H9 (cell line): ENCODE results near the gene MCAT. TPM values are rescaled to one million over a fixed set of nuclear protein-coding genes. Genes with fewer than 3 reads are reported as not detected.

Source experiments
- DNase-seq: peaks from one replicate; pipeline ENCODE4 v3.0.0-alpha.2; 2017
- H2AFZ ChIP-seq: one replicate; pipeline ENCODE4 v1.6.1; 2013; ENCODE audit warnings: mild to moderate bottlenecking, low read length, control low read depth, moderate library complexity
- H2AK5ac ChIP-seq: 2 replicates; pipeline ENCODE4 v1.6.1; 2013; ENCODE audit warnings: low read length, control low read depth, mixed read lengths; ENCODE audit not compliant: insufficient read length
- H2BK120ac ChIP-seq: one replicate; pipeline ENCODE4 v1.6.1; 2013; ENCODE audit warnings: low read depth, mild to moderate bottlenecking, low read length, control low read depth, inconsistent platforms; ENCODE audit not compliant: poor library complexity, severe bottlenecking
- H2BK12ac ChIP-seq: 2 replicates; pipeline ENCODE4 v1.6.1; 2013; ENCODE audit warnings: low read length, control low read depth, mixed read lengths, low read depth; ENCODE audit not compliant: insufficient read length
- H2BK15ac ChIP-seq: 2 replicates; pipeline ENCODE4 v1.6.1; 2013; ENCODE audit warnings: low read depth, low read length, control low read depth
- H2BK20ac ChIP-seq: one replicate; pipeline ENCODE4 v1.6.1; 2013; ENCODE audit warnings: low read depth, mild to moderate bottlenecking, low read length, control low read depth, inconsistent platforms; ENCODE audit not compliant: poor library complexity, severe bottlenecking
- H2BK5ac ChIP-seq: 2 replicates; pipeline ENCODE4 v1.6.1; 2013; ENCODE audit warnings: low read length, control low read depth, mixed read lengths; ENCODE audit not compliant: insufficient read length
- H3K14ac ChIP-seq: 2 replicates; pipeline ENCODE4 v1.6.1; 2013; ENCODE audit warnings: low read length, control low read depth; ENCODE audit not compliant: insufficient read depth
- H3K18ac ChIP-seq: 2 replicates; pipeline ENCODE4 v1.6.1; 2013; ENCODE audit warnings: low read depth, mild to moderate bottlenecking, mixed read lengths, low read length, control low read depth; ENCODE audit not compliant: insufficient read length
- H3K23ac ChIP-seq: 2 replicates; pipeline ENCODE4 v1.6.1; 2013; ENCODE audit warnings: low read length, control low read depth, mixed read lengths, low read depth; ENCODE audit not compliant: insufficient read length
- H3K23me2 ChIP-seq: 2 replicates; pipeline ENCODE4 v1.6.1; 2013; ENCODE audit warnings: low read depth, mild to moderate bottlenecking, mixed read lengths, low read length, control low read depth; ENCODE audit not compliant: insufficient read length, poor library complexity, severe bottlenecking
- H3K27ac ChIP-seq: 2 replicates; pipeline ENCODE4 v1.5.1; 2013; ENCODE audit warnings: low read length, control low read depth, mixed read lengths, low read depth; ENCODE audit not compliant: insufficient read length
- H3K27me3 ChIP-seq: 2 replicates; pipeline ENCODE4 v1.6.1; 2013; ENCODE audit warnings: low read length, control low read depth, inconsistent platforms; ENCODE audit not compliant: insufficient read depth
- H3K4ac ChIP-seq: 2 replicates; pipeline ENCODE4 v1.6.1; 2013; ENCODE audit warnings: low read depth, mild to moderate bottlenecking, control low read depth, inconsistent platforms, low read length, moderate library complexity
- H3K4me1 ChIP-seq: 2 replicates; pipeline ENCODE4 v1.6.1; 2013; ENCODE audit warnings: low read length, control low read depth, inconsistent platforms; ENCODE audit not compliant: insufficient read depth
- H3K4me2 ChIP-seq: 2 replicates; pipeline ENCODE4 v1.6.1; 2013; ENCODE audit warnings: low read length, control low read depth, mixed read lengths; ENCODE audit not compliant: insufficient read length, insufficient read depth
- H3K56ac ChIP-seq: 2 replicates; pipeline ENCODE4 v1.6.1; 2013; ENCODE audit warnings: low read depth, mild to moderate bottlenecking, mixed read lengths, low read length, control low read depth; ENCODE audit not compliant: insufficient read length
- H3K79me1 ChIP-seq: 2 replicates; pipeline ENCODE4 v1.6.1; 2013; ENCODE audit warnings: low read depth, mild to moderate bottlenecking, moderate library complexity, low read length, control low read depth, inconsistent platforms; ENCODE audit not compliant: insufficient read depth, poor library complexity, severe bottlenecking
- H3K79me2 ChIP-seq: 2 replicates; pipeline ENCODE4 v1.6.1; 2013; ENCODE audit warnings: low read length, control low read depth, inconsistent platforms; ENCODE audit not compliant: insufficient read depth
- H3K9ac ChIP-seq: 2 replicates; pipeline ENCODE4 v1.6.1; 2013; ENCODE audit warnings: low read length, control low read depth, mixed read lengths; ENCODE audit not compliant: insufficient read length; ENCODE audit errors: extremely low read depth
- H3K9me3 ChIP-seq: one replicate; pipeline ENCODE4 v1.6.1; 2013; ENCODE audit warnings: low read depth, low read length, inconsistent platforms; ENCODE audit not compliant: control insufficient read depth
- H3T11ph ChIP-seq: one replicate; pipeline ENCODE4 v1.6.1; 2013; ENCODE audit warnings: mild to moderate bottlenecking, low read length, control low read depth, inconsistent platforms
- H4K20me1 ChIP-seq: one replicate; pipeline ENCODE4 v1.6.1; 2013; ENCODE audit not compliant: control insufficient read depth, insufficient read length, insufficient read depth
- H4K5ac ChIP-seq: 2 replicates; pipeline ENCODE4 v1.6.1; 2013; ENCODE audit warnings: low read depth, mild to moderate bottlenecking, mixed read lengths, low read length, control low read depth; ENCODE audit not compliant: insufficient read length
- H4K8ac ChIP-seq: replicated peaks from 2 replicates; pipeline ENCODE4 v1.6.1; 2013; ENCODE audit warnings: low read length, control low read depth, mixed read lengths, low read depth; ENCODE audit not compliant: insufficient read length
- H4K91ac ChIP-seq: 2 replicates; pipeline ENCODE4 v1.6.1; 2013; ENCODE audit warnings: low read depth, mild to moderate bottlenecking, moderate library complexity, mixed read lengths, low read length, control low read depth; ENCODE audit not compliant: insufficient read length
- H3K27ac Mint-ChIP-seq, 3 experiments: 2 replicates in 2 of 3; 3 replicates in 1 of 3; pipeline ENCODE4 v1.8.0; 2020 to 2021; ENCODE audit warnings: mixed read lengths in 3 of 3, mild to moderate bottlenecking in 1 of 3, moderate library complexity in 1 of 3
- H3K27me3 Mint-ChIP-seq: 2 replicates; pipeline ENCODE4 v1.8.0; 2021; ENCODE audit warnings: low read depth, mild to moderate bottlenecking, moderate library complexity, mixed read lengths
- H3K36me3 Mint-ChIP-seq, 3 experiments: 2 replicates in 2 of 3; 3 replicates in 1 of 3; pipeline ENCODE4 v1.8.0; 2020 to 2021; ENCODE audit warnings: low read depth in 3 of 3, mixed read lengths in 3 of 3; ENCODE audit not compliant: insufficient read depth in 1 of 3
- H3K4me1 Mint-ChIP-seq, 2 experiments: 2 replicates each; pipeline ENCODE4 v1.8.0; 2020; ENCODE audit warnings: mixed read lengths in 2 of 2
- H3K4me3 Mint-ChIP-seq, 2 experiments: 2 replicates in 1 of 2; 3 replicates in 1 of 2; pipeline ENCODE4 v1.8.0; 2020 to 2021; ENCODE audit warnings: mild to moderate bottlenecking in 2 of 2, mixed read lengths in 2 of 2, moderate library complexity in 1 of 2
- H3K9me3 Mint-ChIP-seq, 2 experiments: 2 replicates in 1 of 2; 3 replicates in 1 of 2; pipeline ENCODE4 v1.8.0; 2020; ENCODE audit warnings: mild to moderate bottlenecking in 2 of 2, mixed read lengths in 2 of 2, moderate library complexity in 1 of 2
- WGBS: extraction: QIAGEN DNeasy Blood & Tissue Kit; methylation state at CpG from one replicate; pipeline ENCODE4 v1.1.7; 2013; ENCODE audit warnings: missing lambda C conversion rate, low lambda C conversion rate, mixed read lengths; ENCODE audit not compliant: insufficient read length; ENCODE audit errors: extremely low coverage; 5-methylcytosine and 5-hydroxymethylcytosine counted together
- total RNA-seq: library from RNA; stranded (reverse); gene quantifications from 2 replicates; pipeline ENCODE4 v1.2.1, GENCODE V29; 2021
- TF ChIP-seq, protein P1 (sequence below): fragments of 200-600 bp; sonication (generic); conservative IDR thresholded peaks from 3 replicates; pipeline ENCODE4 v1.8.0; 2021; ENCODE audit warnings: antibody characterized with exemption, mild to moderate bottlenecking

Gene MCAT
- total RNA-seq, 1 experiment from 2014 or later: 20.3 TPM

DNA sequence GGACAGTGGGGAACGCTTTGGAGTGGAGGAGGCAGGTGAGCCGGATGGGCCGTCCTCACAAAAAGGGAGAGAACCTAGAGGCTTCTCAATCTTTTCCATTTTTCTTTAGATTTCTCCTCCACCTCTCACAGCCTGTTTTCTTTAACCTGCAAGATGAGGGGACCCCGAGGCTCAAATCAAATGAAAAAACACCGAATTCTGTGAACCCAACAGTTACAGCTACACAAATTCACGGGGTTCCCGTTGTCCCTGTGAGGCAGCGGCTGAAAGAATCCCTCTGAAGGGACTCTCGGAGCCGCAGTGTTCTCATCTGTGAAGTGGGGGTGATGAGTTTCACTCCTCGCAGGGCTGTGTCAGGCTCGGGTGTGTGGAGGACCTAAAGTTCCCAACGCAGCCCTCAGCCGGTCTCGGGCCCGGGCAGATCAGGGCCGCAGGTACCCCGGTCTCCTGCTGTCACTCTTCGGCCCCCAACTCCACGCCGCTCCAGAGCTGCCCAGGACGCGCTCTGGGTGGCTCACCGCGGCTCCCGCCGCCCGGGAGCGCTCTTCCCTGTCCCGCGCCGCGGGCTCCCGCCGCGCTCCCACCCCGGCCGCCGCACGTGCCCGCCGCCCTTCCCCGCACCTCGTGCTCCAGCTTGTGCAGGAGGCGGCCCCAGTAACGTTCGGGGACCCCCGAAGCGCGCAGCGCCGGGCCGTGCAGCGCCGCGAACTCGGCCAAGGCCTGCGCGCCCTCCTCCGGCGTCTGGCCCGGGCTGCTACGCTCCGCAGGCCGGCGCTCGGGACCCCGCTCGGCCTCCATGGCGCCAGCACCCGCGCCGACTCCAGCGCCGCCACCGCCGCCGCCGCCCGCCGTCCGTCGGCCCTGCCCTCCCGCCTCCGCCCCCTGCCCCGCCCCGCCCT, 43.3 kb upstream of the MCAT start, which contains the start of gene TTLL12:
Gene TTLL12 (minus strand): TSS at position 863 of the 899 bp plus-strand sequence. CDS start 65 bp downstream, at position 798.
- Histone ChIP-seq H2BK20ac (no peak within 1 kb of the TSS), H2AFZ (no peak within 1 kb of the TSS), H2BK12ac (no peak within 1 kb of the TSS), H3K79me1 (no peaks in the 10 kb centered on the region), H2BK5ac (no peak within 1 kb of the TSS), H2BK120ac (no peak within 1 kb of the TSS), H3K79me2 (peaks cover 7% of the 10 kb centered on the region), H3K4me2 (peak within 1 kb of the TSS; percentile 65), H3K56ac (no peak within 1 kb of the TSS), H2BK15ac (no peak within 1 kb of the TSS), H3K4ac (no peak within 1 kb of the TSS; the same call in 1 of the 2 replicates), H3K4me1 (peaks cover 8% of the 10 kb centered on the region; the same call in 1 of the 2 replicates), H2AK5ac (no peak within 1 kb of the TSS), H3T11ph (no peak within 1 kb of the TSS), H4K91ac (no peak within 1 kb of the TSS), H4K5ac (no peak within 1 kb of the TSS), H3K18ac (peak within 1 kb of the TSS; percentile 62), H4K8ac (no peak within 1 kb of the TSS), H3K14ac (peak within 1 kb of the TSS; percentile 74; the same call in 1 of the 2 replicates), H3K23ac (no peak within 1 kb of the TSS), H3K23me2 (peaks cover 13% of the 10 kb centered on the region), H3K27me3 (no peaks in the 10 kb centered on the region), H3K9ac (peak within 1 kb of the TSS; percentile 48), H3K9me3 (no peaks in the 10 kb centered on the region), H3K27ac (no peak within 1 kb of the TSS), H4K20me1 (no peaks in the 10 kb centered on the region)
- TF ChIP-seq, protein P1, sequence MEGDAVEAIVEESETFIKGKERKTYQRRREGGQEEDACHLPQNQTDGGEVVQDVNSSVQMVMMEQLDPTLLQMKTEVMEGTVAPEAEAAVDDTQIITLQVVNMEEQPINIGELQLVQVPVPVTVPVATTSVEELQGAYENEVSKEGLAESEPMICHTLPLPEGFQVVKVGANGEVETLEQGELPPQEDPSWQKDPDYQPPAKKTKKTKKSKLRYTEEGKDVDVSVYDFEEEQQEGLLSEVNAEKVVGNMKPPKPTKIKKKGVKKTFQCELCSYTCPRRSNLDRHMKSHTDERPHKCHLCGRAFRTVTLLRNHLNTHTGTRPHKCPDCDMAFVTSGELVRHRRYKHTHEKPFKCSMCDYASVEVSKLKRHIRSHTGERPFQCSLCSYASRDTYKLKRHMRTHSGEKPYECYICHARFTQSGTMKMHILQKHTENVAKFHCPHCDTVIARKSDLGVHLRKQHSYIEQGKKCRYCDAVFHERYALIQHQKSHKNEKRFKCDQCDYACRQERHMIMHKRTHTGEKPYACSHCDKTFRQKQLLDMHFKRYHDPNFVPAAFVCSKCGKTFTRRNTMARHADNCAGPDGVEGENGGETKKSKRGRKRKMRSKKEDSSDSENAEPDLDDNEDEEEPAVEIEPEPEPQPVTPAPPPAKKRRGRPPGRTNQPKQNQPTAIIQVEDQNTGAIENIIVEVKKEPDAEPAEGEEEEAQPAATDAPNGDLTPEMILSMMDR: no peak
- Mint-ChIP-seq H3K4me1 (peaks cover 21 to 25% of the 10 kb centered on the region in 2 experiments), H3K36me3 (peaks cover 6 to 20% (median 14%) of the 10 kb centered on the region in 3 experiments; a peak in 6 of 7 replicates), H3K27ac (peak within 1 kb of the TSS; percentile 52 to 90 (median 75); a peak in 4 of 7 replicates), H3K27me3 (peaks cover 6% of the 10 kb centered on the region; the same call in 1 of the 2 replicates), H3K9me3 (no peaks in the 10 kb centered on the region; a peak in 2 of 5 replicates), H3K4me3 (peak within 1 kb of the TSS; percentile 78 to 83)
- peak; percentile 56 for DNase-seq
- WGBS: no CpG with 5 or more reads among the region's 87 CpGs
